ENCODE data around the gene CACNG3.

The CACNG3 gene

GRCh38 chr16:24409045-24409444 is 152.9 kb downstream of the CACNG3 start:
- no peak for DNase-seq

Measured in NCI-H1417 (cell line).